Brain microvascular endothelial cell (primary cell): ENCODE data around the gene VAC14.

Experiments
- DNase-seq: peaks from one replicate; pipeline ENCODE4 v3.0.0-alpha.2; 2020
- H3K27ac ChIP-seq: fragments of 250-450 bp; sonication (Bioruptor Pico); 2 replicates; pipeline ENCODE4 v1.5.1; 2020; ENCODE audit warnings: mild to moderate bottlenecking, moderate library complexity
- H3K27me3 ChIP-seq: fragments of 250-450 bp; sonication (Bioruptor Pico); replicated peaks from 2 replicates; pipeline ENCODE4 v1.5.1; 2020; ENCODE audit warnings: mild to moderate bottlenecking
- H3K36me3 ChIP-seq: fragments of 250-450 bp; sonication (Bioruptor Pico); replicated peaks from 2 replicates; pipeline ENCODE4 v1.5.1; 2020; ENCODE audit warnings: mild to moderate bottlenecking
- H3K4me3 ChIP-seq: 2 replicates; pipeline ENCODE4 v1.5.1; 2011; ENCODE audit warnings: low read depth, mild to moderate bottlenecking, control low read depth, low read length, moderate library complexity
- CTCF ChIP-seq: IDR thresholded peaks from 2 replicates; pipeline ENCODE4 v1.5.1; 2011; ENCODE audit warnings: low read depth, mild to moderate bottlenecking, moderate library complexity, low read length, control low read depth, inconsistent platforms; ENCODE audit errors: missing control alignments
- in situ Hi-C: cut with HindIII; loops from 2 replicates; pipeline ENCODE4 v1.10.0; 2017; ENCODE audit warnings: low sequenced_read_pairs, low pct_ligation_motif_present

Gene VAC14

GRCh38 chr16:70754851-70755600, 45.9 kb downstream of the VAC14 start:
- H3K36me3 ChIP-seq, result peaks cover 5% of the 10 kb centered on the region
- no peaks in the 10 kb centered on the region for H3K27me3 ChIP-seq
- H3K27ac ChIP-seq, result no peak overlapping the region
- in situ Hi-C loops, result no loop called here
- no peak for DNase-seq
- no peak overlapping the region for H3K4me3 ChIP-seq
- TF ChIP-seq CTCF, result no peak

DNA sequence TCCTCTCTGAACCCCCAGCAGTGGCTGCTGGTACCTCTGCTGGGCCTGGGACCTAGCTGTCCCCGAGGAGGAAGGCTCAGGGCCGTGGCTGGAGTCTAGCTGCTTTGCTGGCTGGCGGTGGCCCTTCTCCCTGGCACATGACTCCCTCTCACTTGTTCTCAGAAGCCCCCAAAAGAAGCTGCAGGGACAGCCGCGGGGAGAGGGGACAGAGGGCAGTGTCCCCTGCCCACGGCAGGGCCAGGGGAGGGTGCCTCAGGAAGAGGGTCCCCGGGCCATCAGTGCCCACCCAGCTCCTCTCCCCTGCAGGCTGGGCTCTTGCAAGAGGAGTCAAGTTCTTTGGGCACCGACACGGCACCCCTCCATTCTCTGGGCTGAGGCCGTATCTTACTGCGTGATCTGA, 46.6 kb downstream of the VAC14 start:
- peaks cover 3% of the 10 kb centered on the region for H3K36me3 ChIP-seq
- in situ Hi-C loops, result no loop called here
- no peaks in the 10 kb centered on the region for H3K27me3 ChIP-seq
- DNase-seq, result no peak
- no peak for TF ChIP-seq CTCF
- H3K27ac ChIP-seq, result no peak overlapping the region
- no peak overlapping the region for H3K4me3 ChIP-seq

- no peak for TF ChIP-seq CTCF
- no peak for DNase-seq
- in situ Hi-C loops, result no loop called here
- Histone ChIP-seq H3K36me3 (peaks cover under 1% of the 10 kb centered on the region), H3K27me3 (no peaks in the 10 kb centered on the region), H3K4me3 (no peak overlapping the region), H3K27ac (no peak overlapping the region)
These were observed 47.1 kb downstream of the VAC14 start for GRCh38 chr16:70753694-70754325.

DNA sequence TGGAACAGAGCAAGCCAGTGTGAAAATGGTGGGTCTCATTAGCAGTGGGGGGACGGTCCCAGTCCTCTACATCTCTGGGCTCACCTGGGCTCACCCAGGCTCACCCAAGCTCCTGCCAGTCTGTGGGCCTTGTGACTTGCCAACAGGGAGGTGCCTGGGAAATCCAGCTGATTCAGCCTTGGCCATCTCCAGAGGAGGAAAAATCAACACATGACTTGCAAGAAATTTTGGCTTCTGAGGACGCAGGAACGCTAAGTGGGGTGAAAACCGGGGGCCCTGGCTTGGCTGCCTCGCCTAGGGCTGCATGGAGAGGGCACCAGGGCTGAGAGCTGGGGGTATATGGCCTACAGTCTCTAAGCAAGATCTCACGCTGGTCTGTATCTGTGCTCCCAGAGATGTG, 47.7 kb downstream of the VAC14 start:
- Histone ChIP-seq H3K27ac (no peak overlapping the region), H3K27me3 (no peaks in the 10 kb centered on the region), H3K4me3 (no peak overlapping the region), H3K36me3 (no peaks in the 10 kb centered on the region)
- in situ Hi-C loops, result no loop called here
- TF ChIP-seq CTCF, result no peak
- DNase-seq, result no peak

GRCh38 chr16:70752426-70752825, 48.5 kb downstream of the VAC14 start:
- no peak overlapping the region for H3K4me3 ChIP-seq
- DNase-seq, result no peak
- no peaks in the 10 kb centered on the region for H3K36me3 ChIP-seq
- no peak for TF ChIP-seq CTCF
- in situ Hi-C loops, result no loop called here
- H3K27ac ChIP-seq, result no peak overlapping the region
- no peaks in the 10 kb centered on the region for H3K27me3 ChIP-seq
